SK-N-SH treated with all-trans-retinoic acid at 6 μM for 48 hours (cell line): ENCODE measurements around the gene BMP6.

Experiments used
- ATAC-seq: fragments of 200-7000 bp; cut with Tn5 transposase; 3 replicates; pipeline ENCODE4 v1.9.1; 2020; ENCODE audit warnings: mild to moderate bottlenecking, moderate library complexity
- ARNTL ChIP-seq: fragments of 450-650 bp; formaldehyde crosslinking; IDR thresholded peaks from 2 replicates; pipeline ENCODE4 v1.5.0; 2020; ENCODE audit warnings: low read depth, mild to moderate bottlenecking, moderate library complexity, borderline replicate concordance
- BACH2 ChIP-seq: fragments of 250-450 bp; sonication (Bioruptor Pico); IDR thresholded peaks from 2 replicates; pipeline ENCODE4 v1.9.0; 2021; ENCODE audit warnings: mild to moderate bottlenecking, borderline replicate concordance
- CREB5 ChIP-seq: fragments of 250-450 bp; sonication (Bioruptor Pico); IDR thresholded peaks from 2 replicates; pipeline ENCODE4 v1.5.1; 2020; ENCODE audit warnings: low read depth, mild to moderate bottlenecking, moderate library complexity
- CSDC2 ChIP-seq: fragments of 250-450 bp; sonication (Bioruptor Pico); IDR thresholded peaks from 2 replicates; pipeline ENCODE4 v1.5.0; 2020; ENCODE audit warnings: mild to moderate bottlenecking, moderate library complexity
- GLIS3 ChIP-seq: fragments of 250-450 bp; sonication (Bioruptor Pico); IDR thresholded peaks from 2 replicates; pipeline ENCODE4 v1.5.0; 2020; ENCODE audit warnings: mild to moderate bottlenecking, moderate library complexity
- ISL1 ChIP-seq: fragments of 250-450 bp; sonication (Bioruptor Pico); IDR thresholded peaks from 2 replicates; pipeline ENCODE4 v2.1.2; 2022; ENCODE audit warnings: mild to moderate bottlenecking, moderate library complexity
- OSR1 ChIP-seq: fragments of 250-450 bp; sonication (Bioruptor Pico); IDR thresholded peaks from 2 replicates; pipeline ENCODE4 v1.8.0; 2022; ENCODE audit warnings: moderate library complexity, mild to moderate bottlenecking, inconsistent platforms
- PATZ1 ChIP-seq: fragments of 250-450 bp; sonication (Bioruptor Pico); IDR thresholded peaks from 2 replicates; pipeline ENCODE4 v1.8.0; 2020; ENCODE audit warnings: mild to moderate bottlenecking, moderate library complexity, borderline replicate concordance
- POU6F1 ChIP-seq: fragments of 250-450 bp; sonication (Bioruptor Pico); IDR thresholded peaks from 2 replicates; pipeline ENCODE4 v1.8.0; 2021; ENCODE audit warnings: low read depth, mild to moderate bottlenecking, moderate library complexity, borderline replicate concordance
- PPARA ChIP-seq: fragments of 250-450 bp; sonication (Bioruptor Pico); IDR thresholded peaks from 2 replicates; pipeline ENCODE4 v1.5.0; 2020; ENCODE audit warnings: mild to moderate bottlenecking, borderline replicate concordance
- RARB ChIP-seq: fragments of 250-450 bp; sonication (Bioruptor Pico); IDR thresholded peaks from 2 replicates; pipeline ENCODE4 v1.8.0; 2021; ENCODE audit warnings: mild to moderate bottlenecking, moderate library complexity
- SNAI2 ChIP-seq: fragments of 250-450 bp; sonication (Bioruptor Pico); IDR thresholded peaks from 2 replicates; pipeline ENCODE4 v1.5.0; 2020; ENCODE audit warnings: mild to moderate bottlenecking, moderate library complexity
- TCF4 ChIP-seq: fragments of 250-450 bp; sonication (Bioruptor Pico); IDR thresholded peaks from 2 replicates; pipeline ENCODE4 v1.8.0; 2021; ENCODE audit warnings: mild to moderate bottlenecking, moderate library complexity, borderline replicate concordance
- TOX ChIP-seq: fragments of 250-450 bp; sonication (Bioruptor Pico); IDR thresholded peaks from 2 replicates; pipeline ENCODE4 v1.8.0; 2021; ENCODE audit warnings: mild to moderate bottlenecking, moderate library complexity, borderline replicate concordance
- TSHZ2 ChIP-seq: fragments of 250-450 bp; sonication (Bioruptor Pico); IDR thresholded peaks from 2 replicates; pipeline ENCODE4 v1.5.0; 2020; ENCODE audit warnings: mild to moderate bottlenecking, moderate library complexity
- ZC3H10 ChIP-seq: fragments of 250-450 bp; sonication (Bioruptor Pico); IDR thresholded peaks from 2 replicates; pipeline ENCODE4 v1.5.1; 2021; ENCODE audit warnings: mild to moderate bottlenecking, moderate library complexity
- ZFP3 ChIP-seq: fragments of 250-450 bp; sonication (Bioruptor Pico); IDR thresholded peaks from 2 replicates; pipeline ENCODE4 v1.5.0; 2020; ENCODE audit warnings: mild to moderate bottlenecking, moderate library complexity
- ZFP30 ChIP-seq: fragments of 450-650 bp; formaldehyde crosslinking; IDR thresholded peaks from 2 replicates; pipeline ENCODE4 v1.5.0; 2022; ENCODE audit warnings: mild to moderate bottlenecking, moderate library complexity
- ZNF565 ChIP-seq: fragments of 450-650 bp; formaldehyde crosslinking; conservative IDR thresholded peaks from 2 replicates; pipeline ENCODE4 v1.5.0; 2020; ENCODE audit warnings: low read depth, mild to moderate bottlenecking, moderate library complexity
- ZNF70 ChIP-seq: fragments of 450-650 bp; formaldehyde crosslinking; IDR thresholded peaks from 2 replicates; pipeline ENCODE4 v1.5.0; 2020; ENCODE audit warnings: mild to moderate bottlenecking, moderate library complexity
- ZNF8 ChIP-seq: fragments of 450-650 bp; formaldehyde crosslinking; IDR thresholded peaks from 2 replicates; pipeline ENCODE4 v1.5.0; 2020; ENCODE audit warnings: mild to moderate bottlenecking, moderate library complexity

Gene BMP6

GRCh38 chr6:7841781-7842468 is 116.0 kb downstream of the BMP6 start:
- no peak for ATAC-seq

GRCh38 chr6:7846966-7847818 is 121.3 kb downstream of the BMP6 start:
- ATAC-seq = no peak
- TF ChIP-seq TSHZ2 (no peak), ZC3H10 (CRISPR knock-in tag) (no peak), ARNTL (CRISPR knock-in tag) (no peak), TOX (no peak), SNAI2 (CRISPR knock-in tag) (no peak), ZFP3 (CRISPR knock-in tag) (no peak), ZFP30 (CRISPR knock-in tag) (no peak)

More at GRCh38 chr6:7841781-7842468, 116.0 kb downstream of the BMP6 start:
- TF ChIP-seq BACH2 (CRISPR knock-in tag) (no peak), ISL1 (CRISPR knock-in tag) (no peak), TCF4 (no peak), ZNF8 (CRISPR knock-in tag) (no peak), TSHZ2 (no peak), ZFP30 (CRISPR knock-in tag) (no peak), OSR1 (CRISPR knock-in tag) (no peak), TOX (no peak), PPARA (no peak), SNAI2 (CRISPR knock-in tag) (no peak), GLIS3 (CRISPR knock-in tag) (no peak), CREB5 (CRISPR knock-in tag) (no peak), POU6F1 (no peak), ZNF565 (CRISPR knock-in tag) (no peak), CSDC2 (no peak), PATZ1 (CRISPR knock-in tag) (no peak), RARB (CRISPR knock-in tag) (no peak), ZNF70 (CRISPR knock-in tag) (no peak), ZC3H10 (CRISPR knock-in tag) (no peak), ARNTL (CRISPR knock-in tag) (no peak)
- TF ChIP-seq, all 23 proteins: peak for 0
